Activated T-cell treated with anti-CD3 and anti-CD28 coated beads, Interleukin-2, amount 50 U/mL, for 4 hours (primary cell): ENCODE data around the gene C13orf42. TPM values are rescaled to one million over a fixed set of nuclear protein-coding genes. Genes with fewer than 3 reads are reported as not detected.

ENCODE experiments used
- ATAC-seq, 2 donors: fragments of 200-7000 bp; cut with Tn5 transposase; one replicate each; pipeline ENCODE4 v1.10.0; 2021
- DNase-seq: peaks from one replicate; pipeline ENCODE4 v3.0.0-alpha.2; 2020
- H3K27me3 Mint-ChIP-seq: one replicate; pipeline ENCODE4 v1.8.0; 2021; ENCODE audit warnings: low read depth, mixed read lengths
- H3K36me3 Mint-ChIP-seq: one replicate; pipeline ENCODE4 v1.8.0; 2022; ENCODE audit warnings: mixed read lengths; ENCODE audit not compliant: insufficient read depth
- H3K4me1 Mint-ChIP-seq: one replicate; pipeline ENCODE4 v1.8.0; 2021; ENCODE audit warnings: low read depth, mixed read lengths
- H3K4me3 Mint-ChIP-seq: one replicate; pipeline ENCODE4 v1.8.0; 2021; ENCODE audit warnings: mild to moderate bottlenecking, moderate library complexity, mixed read lengths
- H3K9me3 Mint-ChIP-seq: one replicate; pipeline ENCODE4 v1.8.0; 2021; ENCODE audit warnings: mixed read lengths
- total RNA-seq, 3 donors: library from RNA; stranded (reverse); gene quantifications; one replicate each; pipeline ENCODE4 v1.2.1, GENCODE V29; 2021

Gene C13orf42
- total RNA-seq, result not detected

GRCh38 chr13:51111174-51111573 lies at the start of gene C13orf42:
TSS of gene C13orf42 (minus strand) at chr13:51111274. CDS start at chr13:51111209, 65 bp downstream.
- DNase-seq, result no peak
- no peaks in the 10 kb centered on the region for H3K36me3 Mint-ChIP-seq
- no peaks in the 10 kb centered on the region for H3K4me1 Mint-ChIP-seq
- H3K4me3 Mint-ChIP-seq, result no peak within 1 kb of the TSS
- peaks cover 11% of the 10 kb centered on the region for H3K27me3 Mint-ChIP-seq
- H3K9me3 Mint-ChIP-seq, result no peaks in the 10 kb centered on the region
- no peak for ATAC-seq

- ATAC-seq (peak; percentile 14 to 44), DNase-seq (no peak)
- Mint-ChIP-seq H3K4me1 (peaks cover 2% of the 10 kb centered on the region), H3K9me3 (no peaks in the 10 kb centered on the region), H3K27me3 (peaks cover 6% of the 10 kb centered on the region), H3K36me3 (no peaks in the 10 kb centered on the region), H3K4me3 (no peak overlapping the region)
Measured at GRCh38 chr13:51158880-51159518, 47.9 kb upstream of the C13orf42 start.

DNA sequence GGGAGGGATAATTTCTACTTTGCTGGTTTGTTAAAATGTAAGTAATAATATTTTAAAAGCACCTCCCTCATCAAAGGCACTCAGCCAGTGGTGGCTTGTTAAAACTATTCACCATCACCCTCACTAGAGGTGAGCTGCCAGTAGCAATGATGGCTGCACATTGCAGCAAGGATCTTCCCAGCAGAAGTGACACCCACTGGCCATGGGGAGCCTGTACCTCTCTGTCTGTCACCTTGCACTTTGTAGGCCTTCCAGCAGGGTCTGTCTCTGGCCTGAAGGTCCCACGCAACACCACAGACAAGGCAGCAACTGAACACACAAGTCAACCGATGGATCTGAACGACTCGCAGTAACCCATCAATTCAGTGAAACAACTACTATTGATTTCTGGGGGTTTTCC lies 47.3 kb upstream of the C13orf42 start:
- no peak overlapping the region for H3K4me3 Mint-ChIP-seq
- H3K36me3 Mint-ChIP-seq, result no peaks in the 10 kb centered on the region
- ATAC-seq (no peak), DNase-seq (no peak)
- peaks cover 4% of the 10 kb centered on the region for H3K4me1 Mint-ChIP-seq
- H3K27me3 Mint-ChIP-seq, result peaks cover 5% of the 10 kb centered on the region
- H3K9me3 Mint-ChIP-seq, result no peaks in the 10 kb centered on the region

DNA sequence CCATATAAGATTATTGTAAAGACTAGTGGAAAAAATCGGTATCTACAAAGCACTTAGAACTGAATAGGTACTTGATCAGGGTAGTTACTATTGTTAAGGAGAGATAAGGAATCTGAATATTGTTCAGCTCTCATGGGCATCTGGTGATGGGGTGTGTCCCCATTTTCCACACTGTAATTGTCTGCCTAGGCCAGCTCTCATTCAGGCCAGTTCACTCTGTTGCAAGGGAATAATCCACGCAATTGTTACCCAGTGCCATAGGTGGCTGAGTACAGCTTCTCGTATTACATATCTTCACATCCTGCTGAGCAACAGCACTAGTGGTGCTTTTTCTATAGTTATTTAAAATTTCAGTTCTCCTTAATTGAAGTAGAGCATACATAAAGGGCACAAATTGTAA lies 45.6 kb upstream of the C13orf42 start:
- peaks cover 4% of the 10 kb centered on the region for H3K4me1 Mint-ChIP-seq
- H3K9me3 Mint-ChIP-seq, result no peaks in the 10 kb centered on the region
- H3K27me3 Mint-ChIP-seq, result peaks cover 10% of the 10 kb centered on the region
- DNase-seq, result no peak
- H3K4me3 Mint-ChIP-seq, result no peak overlapping the region
- no peaks in the 10 kb centered on the region for H3K36me3 Mint-ChIP-seq
- ATAC-seq, result no peak

DNA sequence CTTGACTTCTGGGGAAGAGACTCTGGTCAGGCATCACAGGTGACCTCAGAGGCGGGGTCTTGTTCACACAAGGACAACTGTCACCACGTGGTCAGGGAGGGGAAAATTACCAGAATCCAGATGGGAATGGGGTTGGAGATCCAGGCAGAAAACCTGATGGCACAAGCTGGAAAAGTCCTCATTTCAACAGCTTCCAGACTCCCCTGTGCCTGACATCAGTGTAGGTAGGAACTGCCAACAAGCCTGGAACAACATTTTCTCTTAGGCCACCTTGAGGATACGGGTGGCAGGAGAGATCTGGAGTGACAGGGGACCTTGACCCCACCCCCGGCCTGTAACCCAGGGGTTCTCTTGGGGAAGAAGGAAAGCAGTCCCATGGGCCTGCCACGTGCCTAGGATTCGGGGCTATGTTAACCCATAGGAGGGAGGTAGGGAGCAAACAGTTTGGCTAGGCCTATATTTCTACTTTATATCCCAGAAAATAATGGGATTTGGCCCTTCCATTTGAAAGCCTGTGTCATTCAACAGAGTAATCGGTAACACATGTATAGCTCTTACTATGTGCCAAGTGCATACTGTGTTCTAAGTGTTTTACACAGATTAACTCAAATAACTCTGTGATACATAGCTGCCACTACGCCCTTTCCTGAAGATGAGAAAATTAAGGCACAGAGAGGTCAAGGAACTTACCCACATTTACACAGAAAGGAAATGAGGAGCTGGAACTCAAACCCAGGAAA lies 44.9 kb upstream of the C13orf42 start:
- H3K36me3 Mint-ChIP-seq, result no peaks in the 10 kb centered on the region

DNA sequence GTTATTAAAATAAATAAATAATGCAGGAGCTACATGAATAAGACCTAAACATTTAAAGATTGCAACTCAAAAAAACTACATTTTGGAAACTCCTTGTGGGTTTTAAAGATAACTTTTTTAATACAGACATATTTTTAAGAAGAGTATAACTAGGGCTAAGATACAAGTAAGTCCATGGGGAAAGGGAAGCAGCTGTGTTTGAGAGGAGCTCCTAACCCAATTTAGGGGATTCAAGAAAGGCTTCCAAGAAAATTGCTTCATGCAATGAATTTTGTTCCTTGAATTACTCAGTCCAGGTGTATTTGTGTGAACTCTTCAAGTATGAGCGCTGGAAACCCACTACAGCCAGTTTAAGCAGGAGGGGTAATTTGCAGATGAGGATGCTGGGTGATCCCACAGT lies 44.1 kb upstream of the C13orf42 start:
- Mint-ChIP-seq H3K9me3 (no peaks in the 10 kb centered on the region), H3K4me1 (peaks cover 4% of the 10 kb centered on the region)

More for the DNA sequence above, 44.9 kb upstream of the C13orf42 start:
- DNase-seq (no peak), ATAC-seq (no peak)
- no peak overlapping the region for H3K4me3 Mint-ChIP-seq
- peaks cover 4% of the 10 kb centered on the region for H3K4me1 Mint-ChIP-seq
- no peaks in the 10 kb centered on the region for H3K9me3 Mint-ChIP-seq
- H3K27me3 Mint-ChIP-seq, result peaks cover 13% of the 10 kb centered on the region

DNA sequence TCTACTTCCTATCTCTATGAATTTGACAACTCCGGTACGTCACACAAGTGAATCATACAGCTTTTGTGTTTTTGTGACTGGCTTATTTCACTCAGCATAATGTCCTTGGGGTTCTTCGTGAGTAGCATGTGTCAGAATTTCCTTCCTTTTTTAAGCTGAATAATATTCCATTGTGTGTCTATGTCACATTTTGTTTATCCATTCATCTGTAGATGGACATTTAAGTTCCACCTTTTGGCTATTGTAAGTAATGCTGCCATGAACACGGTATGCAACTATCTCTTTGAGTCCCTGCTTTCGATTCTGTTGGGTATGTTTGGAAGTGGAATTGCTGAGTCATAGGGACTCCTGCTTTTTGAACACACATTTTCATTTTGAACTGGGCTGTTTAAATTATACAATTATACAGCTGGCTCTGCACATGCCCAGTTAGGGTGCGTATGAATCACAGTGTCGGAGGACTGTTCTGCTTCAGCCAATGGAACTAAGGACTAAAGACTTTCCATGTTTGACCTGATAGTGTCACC lies 43.0 kb upstream of the C13orf42 start:
- no peak for DNase-seq

More for the DNA sequence above, 44.1 kb upstream of the C13orf42 start:
- Mint-ChIP-seq H3K36me3 (no peaks in the 10 kb centered on the region), H3K4me3 (no peak overlapping the region), H3K27me3 (peaks cover 16% of the 10 kb centered on the region)
- DNase-seq (no peak), ATAC-seq (no peak)

DNA sequence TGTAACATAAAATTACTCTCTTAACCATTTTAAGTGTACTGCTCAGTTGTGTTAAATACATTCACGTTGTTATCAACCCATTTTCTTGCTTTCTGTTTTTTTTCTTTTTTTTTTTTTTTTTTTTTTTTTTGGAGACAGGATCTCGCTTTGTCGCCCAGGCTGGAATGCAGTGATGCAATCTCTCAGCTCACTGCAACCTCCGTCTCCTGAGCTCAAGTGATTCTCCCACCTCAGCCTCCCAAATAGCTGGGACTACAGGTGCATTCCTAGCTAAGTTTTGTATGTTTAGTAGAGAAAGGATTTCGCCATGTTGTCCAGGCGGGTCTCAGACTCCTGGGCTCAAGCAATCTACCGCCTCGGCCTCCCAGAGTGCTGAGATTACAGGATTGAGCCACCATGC lies 42.5 kb upstream of the C13orf42 start:
- Mint-ChIP-seq H3K4me3 (no peak overlapping the region), H3K4me1 (peaks cover 4% of the 10 kb centered on the region), H3K36me3 (no peaks in the 10 kb centered on the region), H3K27me3 (peaks cover 13% of the 10 kb centered on the region), H3K9me3 (no peaks in the 10 kb centered on the region)
- no peak for ATAC-seq
- no peak for DNase-seq

More for the DNA sequence above, 43.0 kb upstream of the C13orf42 start:
- no peaks in the 10 kb centered on the region for H3K36me3 Mint-ChIP-seq
- H3K9me3 Mint-ChIP-seq, result no peaks in the 10 kb centered on the region
- peak; percentile 44 to 50 for ATAC-seq
- H3K4me3 Mint-ChIP-seq, result no peak overlapping the region
- H3K4me1 Mint-ChIP-seq, result peaks cover 4% of the 10 kb centered on the region
- peaks cover 13% of the 10 kb centered on the region for H3K27me3 Mint-ChIP-seq

- DNase-seq (no peak), ATAC-seq (no peak)
- H3K27me3 Mint-ChIP-seq, result peaks cover 20% of the 10 kb centered on the region
- no peak overlapping the region for H3K4me3 Mint-ChIP-seq
- no peaks in the 10 kb centered on the region for H3K36me3 Mint-ChIP-seq
- peaks cover 4% of the 10 kb centered on the region for H3K4me1 Mint-ChIP-seq
- no peaks in the 10 kb centered on the region for H3K9me3 Mint-ChIP-seq
Measured at GRCh38 chr13:51152701-51153100, 41.6 kb upstream of the C13orf42 start.

- ATAC-seq, result no peak
Measured at GRCh38 chr13:51151463-51151862, 40.4 kb upstream of the C13orf42 start.

DNA sequence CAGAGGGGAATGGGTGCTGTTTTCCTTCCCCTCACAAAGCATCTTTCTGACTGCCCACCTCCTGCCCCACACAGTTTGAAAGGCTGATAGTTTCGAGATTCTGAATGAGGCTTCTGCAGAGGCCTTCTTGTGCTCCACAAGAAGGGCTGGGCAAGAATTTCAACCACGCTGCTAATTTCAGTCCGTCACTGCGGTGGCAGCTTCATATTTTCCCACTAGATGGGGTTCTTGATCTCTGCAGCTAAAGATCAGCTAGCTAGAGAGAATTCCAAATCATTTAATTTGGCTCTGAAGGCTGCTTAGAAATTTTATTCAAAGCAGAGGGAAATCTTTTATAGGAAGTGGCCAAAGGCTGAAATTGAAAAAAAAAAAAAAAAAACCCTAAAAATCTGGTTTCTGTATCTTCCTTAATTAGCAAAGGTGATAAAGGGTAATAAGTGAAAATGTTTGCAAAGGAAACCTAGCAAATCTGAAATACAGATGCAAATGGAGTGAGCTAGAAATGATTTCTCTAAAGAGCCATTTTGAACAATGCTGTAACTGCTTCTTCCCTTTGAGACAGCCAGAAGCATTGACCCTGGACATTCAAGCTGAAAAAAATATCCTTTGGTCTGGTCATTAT lies 38.0 kb upstream of the C13orf42 start:
- ATAC-seq (no peak), DNase-seq (no peak)
- Mint-ChIP-seq H3K4me1 (peaks cover 2% of the 10 kb centered on the region), H3K36me3 (no peaks in the 10 kb centered on the region), H3K27me3 (peaks cover 24% of the 10 kb centered on the region), H3K4me3 (no peak overlapping the region), H3K9me3 (peaks cover 5% of the 10 kb centered on the region)

More at GRCh38 chr13:51151463-51151862, 40.4 kb upstream of the C13orf42 start:
- no peak for DNase-seq
- Mint-ChIP-seq H3K9me3 (no peaks in the 10 kb centered on the region), H3K4me1 (peaks cover 4% of the 10 kb centered on the region), H3K36me3 (no peaks in the 10 kb centered on the region), H3K4me3 (no peak overlapping the region), H3K27me3 (peaks cover 24% of the 10 kb centered on the region)

DNA sequence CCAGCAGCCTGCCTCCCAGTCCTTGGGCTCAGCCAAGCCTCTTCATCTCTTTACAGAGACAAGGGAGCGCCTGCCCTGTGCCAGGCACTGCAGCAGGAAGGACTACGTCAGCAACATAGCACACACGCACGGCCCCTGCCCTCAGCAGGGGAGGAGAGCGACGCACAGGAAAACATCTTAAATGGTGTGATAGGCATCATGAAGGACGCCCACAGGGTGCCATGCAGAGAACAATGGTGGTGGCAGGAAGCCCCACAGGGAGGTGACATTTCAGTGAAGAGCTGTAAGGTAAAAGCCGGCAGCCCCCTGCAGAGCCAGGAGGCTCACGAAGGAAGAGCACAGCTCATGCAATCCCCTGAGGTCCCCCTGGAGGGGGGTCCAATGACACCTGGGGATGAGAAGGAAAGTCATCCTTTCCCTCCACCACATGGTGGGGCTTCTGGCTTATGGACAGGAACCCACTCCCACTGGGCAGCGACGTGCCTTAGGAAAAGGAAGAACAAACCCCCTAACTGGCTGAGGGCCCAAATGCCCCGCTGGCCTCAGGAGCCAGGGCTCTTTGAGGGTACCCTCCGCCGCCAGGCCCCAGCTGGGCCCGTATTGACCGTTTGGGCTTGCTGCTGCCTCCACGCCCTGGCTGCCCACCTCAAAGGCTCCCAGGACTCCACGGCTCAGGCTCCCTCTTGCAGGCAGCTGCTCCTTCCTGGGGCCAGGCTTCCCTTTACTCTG lies 37.3 kb upstream of the C13orf42 start:
- ATAC-seq (peak in 1 of 2 donors; percentile 48), DNase-seq (no peak)
- peaks cover 7% of the 10 kb centered on the region for H3K9me3 Mint-ChIP-seq
- H3K27me3 Mint-ChIP-seq, result peaks cover 23% of the 10 kb centered on the region
- H3K4me1 Mint-ChIP-seq, result no peaks in the 10 kb centered on the region
- H3K36me3 Mint-ChIP-seq, result no peaks in the 10 kb centered on the region
- no peak overlapping the region for H3K4me3 Mint-ChIP-seq

- DNase-seq (no peak), ATAC-seq (no peak)
- peaks cover 20% of the 10 kb centered on the region for H3K27me3 Mint-ChIP-seq
- H3K36me3 Mint-ChIP-seq, result no peaks in the 10 kb centered on the region
- peaks cover 7% of the 10 kb centered on the region for H3K9me3 Mint-ChIP-seq
- no peaks in the 10 kb centered on the region for H3K4me1 Mint-ChIP-seq
- no peak overlapping the region for H3K4me3 Mint-ChIP-seq
Measured at GRCh38 chr13:51147732-51148131, 36.7 kb upstream of the C13orf42 start.

- ATAC-seq (no peak), DNase-seq (no peak)
- peaks cover 17% of the 10 kb centered on the region for H3K27me3 Mint-ChIP-seq
- H3K9me3 Mint-ChIP-seq, result peaks cover 7% of the 10 kb centered on the region
- H3K4me1 Mint-ChIP-seq, result no peaks in the 10 kb centered on the region
- H3K36me3 Mint-ChIP-seq, result no peaks in the 10 kb centered on the region
- no peak overlapping the region for H3K4me3 Mint-ChIP-seq
Measured at GRCh38 chr13:51146667-51147066, 35.6 kb upstream of the C13orf42 start.
